Left kidney (tissue), 2 donors: Measurements from ENCODE around the gene GSTA5. TPM values are rescaled to one million over a fixed set of nuclear protein-coding genes. Genes with fewer than 3 reads are reported as not detected.
"Not testable (repeated sequence)": the region's sequence is repeated elsewhere in the genome, so short reads cannot be mapped to it uniquely, and the experiment has no call there.

Experiments
- DNase-seq: peaks from one replicate; pipeline ENCODE4 v3.0.0-alpha.2; 2013
- polyA plus RNA-seq: library from polyadenylated mRNA; unstranded; fragments of 120-200 nt; gene quantifications from one replicate; pipeline ENCODE4 v1.2.1, GENCODE V29; 2013; ENCODE audit not compliant: insufficient read length

Gene GSTA5
- polyA plus RNA-seq, 1 donor: not detected

DNA sequence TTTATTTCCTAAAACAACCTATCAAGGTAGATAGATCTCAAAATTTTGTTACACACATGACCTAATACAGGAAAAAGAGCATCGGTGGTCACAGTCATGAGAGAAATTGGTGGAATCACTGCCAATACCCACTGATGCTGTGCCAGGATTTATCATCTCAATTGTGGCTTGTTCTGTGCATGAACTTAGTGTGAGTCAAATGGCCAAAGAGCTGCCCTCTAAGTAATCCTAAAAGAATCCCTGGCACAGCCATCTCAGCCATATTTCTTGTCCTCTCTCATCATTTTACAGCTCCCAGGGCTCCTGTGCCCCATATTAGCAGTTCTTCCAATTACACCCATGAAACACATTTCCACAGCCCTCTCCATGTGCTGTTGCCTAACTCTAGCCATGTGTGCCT, 6.1 kb downstream of the GSTA5 start:
- DNase-seq: no peak

DNA sequence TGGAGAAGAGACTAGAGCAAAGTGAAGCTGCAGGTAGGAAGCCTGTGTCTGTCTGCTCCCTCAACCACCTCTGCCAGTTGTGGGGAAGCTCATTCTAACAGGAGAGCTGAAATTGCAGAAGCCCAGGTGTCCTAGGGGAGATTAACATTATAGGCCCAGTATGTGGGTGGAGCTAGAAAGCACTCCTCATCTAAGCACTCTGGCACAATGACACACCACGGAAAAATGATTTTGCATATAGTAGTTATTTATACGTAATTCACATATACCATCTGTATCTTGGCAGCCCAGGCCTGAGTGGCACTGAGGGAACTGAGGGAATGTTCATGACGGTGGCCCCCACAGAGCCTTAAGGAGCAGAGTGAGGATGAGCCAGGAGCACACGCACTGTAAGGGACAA, 9.7 kb downstream of the GSTA5 start:
- DNase-seq: not testable (repeated sequence)

DNA sequence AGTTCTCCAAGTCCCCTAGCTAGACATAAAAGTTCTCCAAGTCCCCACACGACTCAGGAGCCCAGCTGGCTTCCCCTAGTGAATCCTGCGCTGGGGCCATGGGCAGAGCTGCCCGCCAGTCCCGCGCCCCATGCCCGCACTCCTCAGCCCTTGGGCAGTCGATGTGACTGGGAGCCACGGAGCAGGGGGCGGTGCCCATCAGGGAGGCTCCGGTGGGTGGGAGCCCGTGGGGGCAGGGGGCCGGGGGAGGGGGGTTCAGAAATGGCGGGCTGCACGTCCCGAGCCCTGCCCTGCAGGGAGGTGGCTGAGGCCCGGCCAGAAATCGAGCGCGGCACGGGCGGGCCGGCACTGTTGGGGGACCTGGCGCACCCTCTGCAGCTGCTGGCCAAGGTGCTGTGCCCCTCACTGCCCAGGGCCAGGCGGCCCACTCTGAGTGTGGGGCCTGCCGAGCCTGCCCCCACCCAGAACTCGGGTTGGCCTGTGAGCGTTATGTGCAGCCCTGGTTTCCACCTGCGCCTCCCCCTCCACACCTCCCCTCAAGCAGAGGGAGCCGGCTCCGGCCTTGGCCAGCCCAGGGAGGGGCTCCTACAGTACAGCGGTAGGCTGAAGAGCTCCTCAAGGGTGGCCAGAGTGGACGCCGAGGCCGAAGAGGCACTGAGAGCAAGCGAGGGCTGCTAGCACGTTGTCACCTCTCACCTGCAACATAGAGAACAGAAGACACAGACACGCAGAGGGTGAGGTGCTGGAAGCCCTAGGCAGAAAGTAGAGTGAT, 11.4 kb downstream of the GSTA5 start:
- no peak for DNase-seq

DNA sequence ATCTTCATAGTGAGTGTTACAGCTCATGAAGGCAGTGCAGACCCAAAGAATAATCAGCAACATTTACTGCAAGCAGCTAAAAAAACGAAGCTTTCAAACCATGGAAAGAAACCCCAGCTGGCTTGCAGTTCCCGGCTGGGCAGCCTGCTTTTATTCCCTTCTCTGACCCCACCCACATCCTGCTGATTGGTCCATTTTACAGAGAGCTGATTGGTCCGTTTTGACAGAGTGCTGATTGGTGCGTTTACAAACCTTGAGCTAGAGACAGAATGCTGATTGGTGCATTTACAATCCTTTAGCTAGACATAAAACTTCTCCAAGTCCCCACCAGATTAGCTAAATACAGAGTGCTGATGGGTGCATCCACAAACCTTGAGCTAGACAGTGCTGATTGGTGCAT, 12.0 kb downstream of the GSTA5 start:
- not testable (repeated sequence) for DNase-seq

DNA sequence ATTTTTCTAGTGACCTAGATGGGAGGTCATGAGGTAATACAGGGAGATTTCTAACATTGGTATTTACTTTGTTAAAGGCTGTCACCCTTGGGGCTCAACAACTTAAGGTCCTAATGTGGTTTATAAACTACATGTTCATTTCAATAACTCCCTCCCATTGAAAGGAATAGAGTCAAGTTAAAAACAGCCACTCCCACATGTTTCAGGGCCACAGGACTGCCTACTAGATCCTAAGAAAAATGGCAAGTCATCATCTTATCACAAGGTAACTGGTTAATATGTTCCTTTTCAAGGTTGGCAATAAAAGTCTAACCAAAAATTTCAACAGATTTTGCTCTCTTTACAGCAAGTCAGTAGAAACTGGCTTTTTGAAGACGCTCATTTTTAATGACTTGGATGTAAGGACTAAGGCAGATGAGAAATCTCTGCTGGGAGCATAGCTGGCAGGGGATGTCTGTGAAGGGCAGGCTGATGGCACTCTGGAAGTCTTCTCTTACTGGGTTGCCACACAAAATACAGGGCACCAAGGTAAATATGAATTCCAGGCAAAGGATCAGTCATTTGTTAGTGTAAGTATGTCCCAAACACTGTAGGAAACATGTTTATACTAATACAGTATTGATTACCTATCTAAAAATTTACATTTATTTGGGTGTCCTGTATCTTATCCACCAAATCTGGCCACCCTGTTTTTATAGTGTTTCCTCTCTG, 13.4 kb downstream of the GSTA5 start:
- DNase-seq: not testable (repeated sequence)

DNA sequence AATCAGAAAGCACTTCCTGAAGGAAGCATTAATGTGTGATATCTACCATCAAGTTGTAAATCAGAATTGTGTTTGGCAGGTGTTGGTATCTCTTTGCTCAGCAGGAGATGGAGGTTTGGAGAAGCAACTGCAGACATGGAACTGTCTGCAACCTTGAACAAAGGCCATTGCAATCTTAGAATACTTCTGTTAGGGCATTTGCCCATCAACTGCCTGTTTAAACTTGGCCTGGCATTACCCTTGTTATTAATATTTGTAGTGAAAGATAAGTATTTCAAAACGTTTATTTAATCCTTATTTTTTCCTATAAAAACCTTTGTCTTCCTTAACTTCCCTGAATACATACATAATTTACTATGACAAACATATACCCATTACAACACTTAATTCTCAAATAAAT, 14.1 kb downstream of the GSTA5 start:
- no peak for DNase-seq

DNA sequence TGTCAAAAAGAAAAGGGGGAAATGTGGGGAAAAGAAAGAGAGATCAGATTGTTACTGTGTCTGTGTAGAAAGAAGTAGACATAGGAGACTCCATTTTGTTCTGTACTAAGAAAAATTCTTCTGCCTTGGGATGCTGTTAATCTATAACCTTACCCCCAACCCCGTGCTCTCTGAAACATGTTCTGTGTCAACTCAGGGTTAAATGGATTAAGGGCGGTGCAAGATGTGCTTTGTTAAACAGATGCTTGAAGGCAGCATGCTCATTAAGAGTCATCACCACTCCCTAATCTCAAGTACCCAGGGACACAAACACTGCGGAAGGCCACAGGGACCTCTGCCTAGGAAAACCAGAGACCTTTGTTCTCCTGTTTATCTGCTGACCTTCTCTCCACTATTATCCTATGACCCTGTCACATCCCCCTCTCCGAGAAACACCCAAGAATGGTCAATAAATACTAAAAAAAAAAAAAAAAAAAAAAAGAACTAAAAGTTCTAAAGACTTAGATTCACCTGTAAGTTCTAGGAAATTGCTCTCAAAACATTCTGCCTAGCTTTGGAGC, 14.6 kb downstream of the GSTA5 start:
- not testable (repeated sequence) for DNase-seq

DNA sequence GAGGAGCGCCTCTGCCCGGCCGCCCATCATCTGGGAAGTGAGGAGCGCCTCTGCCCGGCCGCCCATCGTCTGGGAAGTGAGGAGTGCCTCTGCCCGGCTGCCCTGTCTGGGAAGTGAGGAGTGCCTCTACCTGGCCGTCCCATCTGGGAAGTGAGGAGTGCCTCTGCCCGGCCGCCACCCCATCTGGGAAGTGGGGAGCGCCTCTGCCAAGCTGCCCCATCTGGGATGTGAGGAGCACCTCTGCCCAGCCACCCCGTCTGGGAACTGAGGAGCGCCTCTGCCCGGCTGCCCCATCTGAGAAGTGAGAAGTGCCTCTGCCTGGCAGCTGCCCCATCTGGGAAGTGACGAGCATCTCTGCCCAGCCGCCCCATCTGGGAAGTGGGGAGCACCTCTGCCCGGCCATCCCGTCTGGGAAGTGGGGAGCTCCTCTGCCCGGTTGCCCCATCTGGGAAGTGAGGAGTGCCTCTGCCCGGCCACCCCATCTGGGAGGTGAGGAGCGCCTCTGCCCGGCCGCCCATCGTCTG, 15.3 kb downstream of the GSTA5 start:
- DNase-seq: not testable (repeated sequence)

DNA sequence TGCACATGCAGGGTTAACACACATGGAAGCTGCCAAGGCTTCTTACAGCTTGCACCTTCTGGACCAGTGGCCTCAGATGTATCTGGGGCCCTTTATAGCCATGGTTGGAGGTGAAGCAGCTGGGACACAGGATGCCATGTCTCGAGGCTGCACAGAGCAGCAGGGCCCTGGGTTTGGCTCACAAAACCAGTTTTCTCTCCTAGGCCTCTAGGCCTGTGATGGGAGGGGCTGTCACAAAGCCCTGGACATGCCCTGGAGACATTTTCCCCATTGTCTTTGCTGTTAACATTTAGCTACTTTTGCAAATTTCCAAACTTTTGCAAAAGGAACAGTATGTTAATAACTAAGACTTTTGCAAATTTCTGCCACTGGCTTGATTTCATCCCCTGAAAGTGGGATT, 18.8 kb downstream of the GSTA5 start:
- DNase-seq: no peak

DNA sequence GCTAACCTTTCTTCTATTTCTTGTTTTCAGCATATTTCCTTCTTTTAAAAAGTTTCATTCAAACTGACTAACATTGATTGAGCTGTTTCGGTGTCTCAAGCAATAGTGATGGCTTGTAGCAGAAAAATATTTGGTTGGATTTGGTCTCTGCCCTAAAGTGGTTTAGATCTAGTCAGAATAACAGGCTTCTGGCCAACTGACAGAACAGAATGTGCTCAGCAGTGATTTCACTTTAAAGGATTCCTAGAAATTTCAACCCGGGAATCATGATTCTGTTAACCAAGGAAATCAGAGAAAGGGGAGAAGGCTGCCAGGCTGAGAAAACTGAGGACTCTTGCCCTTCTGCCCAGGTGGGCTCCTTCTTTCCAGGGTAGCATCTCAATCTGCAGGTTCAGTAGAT, 20.4 kb downstream of the GSTA5 start:
- DNase-seq: no peak

DNA sequence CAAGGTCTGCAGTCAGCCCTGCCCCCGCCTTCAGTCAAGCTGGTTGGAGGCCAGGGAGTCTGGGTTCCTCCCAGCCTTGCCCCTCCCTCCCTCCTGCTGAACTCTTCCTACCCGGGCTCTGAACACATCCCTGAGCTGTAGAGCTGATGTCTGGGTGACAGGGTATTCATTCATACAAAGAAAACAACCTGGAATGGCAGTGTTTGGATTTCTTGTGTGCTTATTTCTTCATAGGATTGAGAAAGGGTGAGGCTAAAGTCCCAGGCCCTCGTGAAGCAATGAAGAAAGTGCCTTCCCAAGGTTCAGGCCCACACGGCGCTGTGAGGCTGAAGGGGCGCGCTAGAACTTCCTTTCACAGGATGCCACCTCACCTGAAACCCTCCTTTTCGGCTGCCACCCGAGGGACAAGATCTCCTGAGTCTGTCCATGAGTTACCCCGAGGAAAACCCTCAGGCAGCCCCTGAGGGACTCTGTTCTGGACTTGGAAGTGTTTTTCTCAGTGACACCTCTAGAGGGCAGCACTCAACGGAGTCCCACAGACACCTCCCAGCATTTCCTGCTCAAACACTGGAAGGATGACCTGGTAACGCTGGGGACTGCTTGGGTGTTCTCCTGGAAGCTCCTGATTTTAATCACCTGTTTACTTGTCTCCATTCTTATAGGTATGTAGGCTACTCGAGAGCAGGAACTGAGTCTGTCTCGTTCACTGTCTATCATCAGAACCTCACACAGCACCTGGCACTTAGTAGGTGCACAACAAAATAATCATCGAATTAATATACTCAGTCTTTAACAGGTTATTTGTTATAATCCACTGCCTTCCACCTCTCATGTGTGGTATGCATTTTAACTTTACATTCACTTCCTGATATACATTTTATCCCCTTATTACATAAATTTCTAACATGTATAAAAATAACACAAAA, 25.2 kb downstream of the GSTA5 start:
- peak; percentile 12 for DNase-seq

DNA sequence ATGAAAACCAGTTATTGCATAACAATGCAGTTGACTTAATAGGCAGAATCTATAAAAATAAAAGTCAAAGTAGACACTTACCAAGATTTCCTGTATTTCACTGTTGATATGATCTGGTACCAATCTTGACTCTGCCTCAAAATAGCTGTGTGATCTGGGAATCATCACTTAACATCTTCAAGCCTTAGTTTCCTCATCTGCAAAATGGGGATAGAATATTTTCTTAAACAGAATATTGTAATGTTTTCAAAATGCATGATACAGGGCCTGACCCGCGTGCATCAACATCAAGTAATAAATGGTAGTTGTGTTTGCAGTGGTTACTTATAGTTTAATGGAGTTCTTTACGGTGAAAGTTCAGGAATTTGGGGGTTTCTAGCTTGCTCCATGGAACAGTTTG, 26.1 kb downstream of the GSTA5 start:
- DNase-seq: not testable (repeated sequence)

DNA sequence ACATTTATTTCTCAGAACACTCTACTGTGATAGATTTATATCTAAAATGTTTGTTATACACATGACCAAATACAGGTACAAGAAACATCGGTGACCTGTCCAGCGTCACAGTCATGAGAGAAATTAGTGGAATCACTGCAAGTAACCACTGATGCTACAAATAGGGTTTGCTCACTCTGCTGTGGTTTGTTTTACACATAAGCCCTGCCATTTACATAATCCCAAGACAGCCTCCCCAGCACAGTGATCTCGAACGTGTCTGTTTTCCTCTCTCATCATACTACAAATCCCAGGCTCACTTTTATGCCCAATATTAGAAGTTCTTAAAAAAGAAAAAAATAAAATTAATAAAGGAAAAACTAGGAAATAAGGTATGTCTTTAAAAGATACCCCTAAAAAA, 30.8 kb downstream of the GSTA5 start:
- not testable (repeated sequence) for DNase-seq

DNA sequence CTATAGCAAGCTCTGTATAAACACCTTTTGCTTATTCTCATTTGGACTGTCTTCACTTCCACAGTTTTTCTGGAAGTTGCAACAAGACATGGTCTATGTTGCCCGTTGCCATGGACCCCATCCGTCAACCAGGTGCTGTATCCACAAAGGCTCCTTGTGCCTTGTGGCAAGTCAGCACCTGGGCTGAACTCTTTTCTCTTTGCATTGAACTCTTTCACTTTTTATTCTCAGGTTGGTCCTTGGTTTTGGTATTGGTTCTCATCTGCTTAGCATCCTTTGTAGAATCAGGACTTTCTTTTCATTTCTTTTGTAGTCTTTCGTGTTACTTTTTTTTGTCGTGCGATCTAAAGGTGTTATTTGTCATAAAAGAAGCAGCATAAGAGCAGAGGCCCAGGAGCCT, 32.0 kb downstream of the GSTA5 start:
- no peak for DNase-seq

DNA sequence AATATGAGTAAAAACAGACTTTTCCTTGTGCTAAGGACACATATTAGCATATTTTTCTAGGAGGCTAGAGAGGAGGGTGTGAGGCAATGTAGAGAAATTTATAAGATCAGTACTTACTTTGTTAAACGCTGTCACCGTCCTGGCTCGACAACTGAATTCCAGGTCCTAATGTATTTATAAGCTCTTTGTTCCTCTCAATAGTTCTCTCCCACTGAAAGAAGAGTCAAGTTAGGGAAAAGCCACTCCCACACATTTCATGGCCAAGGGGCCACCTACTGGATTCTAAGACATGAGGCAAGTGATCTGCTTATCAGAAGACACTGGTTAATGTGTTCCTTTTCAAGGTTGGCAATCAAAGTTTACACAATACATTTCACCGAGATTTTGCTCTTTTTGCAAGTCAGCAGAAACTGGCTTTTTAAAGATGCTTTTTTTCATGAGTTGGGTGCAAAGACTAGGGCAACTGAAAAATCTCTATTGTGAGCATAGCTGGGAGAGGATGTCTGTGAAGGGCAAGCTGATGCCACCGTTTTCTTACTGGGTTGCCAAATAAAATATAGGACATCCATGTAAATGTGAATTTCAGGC, 36.9 kb downstream of the GSTA5 start, which contains the start of gene GSTA1:
Gene GSTA1, minus strand, starts transcription at position 149 of the 588 bp plus-strand sequence. CDS start 4,549 bp downstream, outside the sequence.
- DNase-seq: not testable (repeated sequence)

DNA sequence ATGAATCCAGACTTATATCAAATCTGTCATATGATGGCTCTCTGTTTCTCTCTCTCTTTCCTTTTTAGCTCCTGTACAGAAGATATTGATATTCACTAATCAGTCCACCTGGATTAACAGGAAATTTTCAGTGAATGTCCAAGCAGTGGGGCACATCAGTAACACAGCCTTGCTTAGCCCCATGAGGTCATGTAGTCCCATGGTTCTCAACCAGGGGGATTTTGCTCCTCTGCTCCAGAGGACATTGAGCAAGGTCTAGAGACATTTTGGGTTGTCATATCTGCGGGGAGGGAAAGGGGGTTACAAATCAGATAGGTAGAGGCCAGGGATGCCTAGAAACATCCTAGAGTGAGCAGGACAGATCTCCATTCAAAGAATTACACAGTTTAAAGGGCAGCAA, 37.8 kb downstream of the GSTA5 start:
- no peak for DNase-seq

DNA sequence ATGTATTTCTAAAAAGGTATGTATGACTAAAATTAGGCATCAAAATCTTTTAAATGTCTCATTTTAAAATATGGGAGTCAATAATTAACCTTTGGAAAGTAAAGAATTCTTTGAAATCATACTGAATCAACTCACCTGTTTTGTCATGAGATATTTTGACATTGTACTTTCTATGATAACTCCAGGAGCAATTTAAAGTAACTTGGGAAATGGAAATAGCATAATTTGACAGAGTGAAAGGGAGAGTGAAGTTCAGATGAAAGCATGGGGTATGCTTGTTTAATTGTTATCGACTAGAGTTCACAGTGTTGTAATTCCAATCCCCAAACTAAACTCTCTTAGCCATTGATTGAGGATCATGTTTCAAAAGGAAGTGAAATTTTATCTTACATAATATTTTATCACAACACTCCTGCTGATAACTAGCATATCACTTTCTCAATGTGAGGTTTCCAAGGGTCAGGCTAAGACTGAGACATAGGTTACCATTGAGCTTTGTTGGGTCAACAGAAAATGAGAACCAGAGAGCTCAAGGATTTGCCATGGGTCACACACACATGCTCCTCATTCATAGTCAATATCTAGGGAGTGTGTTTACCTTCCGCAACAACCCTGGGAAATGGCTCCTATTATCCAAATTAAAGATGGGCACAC, 39.3 kb downstream of the GSTA5 start:
- DNase-seq: no peak

DNA sequence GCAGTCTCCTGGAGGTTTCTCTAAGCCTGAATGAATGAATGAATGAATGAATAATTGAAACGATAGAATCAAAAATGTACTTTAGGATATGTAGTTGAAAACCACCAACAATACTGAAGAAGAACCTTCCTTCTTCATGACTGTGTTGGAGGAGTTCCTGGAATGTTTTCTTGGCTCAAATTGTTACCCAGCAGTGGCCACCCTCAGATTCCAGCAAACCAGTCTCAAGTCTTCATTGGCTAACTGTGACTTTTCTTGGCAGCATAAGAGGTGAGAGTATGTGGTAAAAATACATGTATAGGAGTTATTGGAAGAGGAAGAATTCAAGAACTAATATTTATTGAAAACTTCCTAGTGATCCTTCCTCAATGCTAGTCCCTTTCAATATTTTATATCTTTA, 41.3 kb downstream of the GSTA5 start:
- DNase-seq: not testable (repeated sequence)

DNA sequence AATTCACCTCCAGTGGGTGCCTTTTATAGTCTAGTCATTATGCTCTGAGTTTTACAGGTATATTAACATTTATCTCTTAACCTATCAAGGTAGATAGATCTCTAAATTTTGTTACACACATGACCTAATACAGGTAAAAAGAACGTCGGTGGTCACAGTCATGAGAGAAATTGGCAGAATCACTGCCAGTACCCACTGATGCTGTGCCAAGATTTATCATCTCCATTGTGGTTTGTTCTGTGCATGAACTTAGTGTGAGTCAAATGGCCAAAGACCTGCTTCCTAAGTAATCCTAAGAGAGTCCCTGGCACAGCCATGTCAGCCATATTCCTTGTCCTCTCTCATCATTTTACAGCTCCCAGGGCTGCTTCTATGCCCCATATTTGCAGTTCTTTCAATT, 46.2 kb downstream of the GSTA5 start:
- not testable (repeated sequence) for DNase-seq

DNA sequence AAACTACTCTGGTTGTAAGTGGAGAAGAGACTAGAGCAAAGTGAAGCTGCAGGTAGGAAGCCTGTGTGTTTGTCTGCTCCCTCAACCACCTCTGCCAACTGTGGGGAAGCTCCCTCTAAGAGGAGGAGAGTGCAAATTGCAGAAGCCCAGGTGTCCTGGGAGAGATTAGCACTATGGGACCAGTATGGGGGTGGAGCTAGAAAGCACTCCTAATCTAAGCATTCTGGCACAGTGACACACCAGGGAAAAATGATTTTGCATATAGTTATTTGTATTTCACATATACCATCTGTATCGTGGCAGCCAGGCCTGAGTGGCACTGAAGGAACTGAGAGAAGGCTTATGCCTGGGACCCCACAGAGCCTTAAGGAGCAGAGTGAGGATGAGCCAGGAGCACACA, 49.8 kb downstream of the GSTA5 start:
- no peak for DNase-seq

DNA sequence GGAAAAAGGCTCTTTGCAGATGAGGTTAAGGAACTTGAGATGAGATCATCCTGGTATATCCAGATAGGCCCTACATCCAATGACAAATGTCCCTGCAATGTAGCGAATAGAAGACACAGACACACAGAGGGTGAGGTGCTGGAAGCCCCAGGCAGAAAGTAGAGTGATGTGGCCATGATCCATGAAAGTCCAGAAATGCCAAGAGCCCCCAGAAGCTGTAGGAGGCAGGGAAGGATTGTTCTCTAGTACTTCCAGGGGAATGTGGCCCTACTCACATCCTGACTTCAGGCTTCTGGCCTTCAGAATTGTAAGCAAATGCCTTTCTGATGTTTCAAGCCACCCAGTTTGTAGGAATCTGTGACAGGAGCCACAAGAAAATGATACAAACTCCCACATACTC, 51.0 kb downstream of the GSTA5 start:
- peak; percentile 28 for DNase-seq
